HEK293 (cell line): ENCODE data around the gene TAS2R50.
"Not testable (repeated sequence)": the region's sequence is repeated elsewhere in the genome, so short reads cannot be mapped to it uniquely, and the experiment has no call there.

Experiments used
- CTCF ChIA-PET: fragments of 350-600 bp; formaldehyde crosslinking; extraction: SDS; loops from one replicate; lab custom pipeline; 2021; ENCODE audit warnings: antibody characterized with exemption; lab: Yijun Ruan, JAX
- POLR2A ChIA-PET: fragments of 300-600 bp; formaldehyde crosslinking; extraction: SDS; loops from one replicate; lab custom pipeline; 2020; ENCODE audit warnings: antibody characterized with exemption, inconsistent platforms; lab: Yijun Ruan, JAX
- H3K27ac ChIP-seq: fragments of 200-500 bp; sonication (Bioruptor generic); 2 replicates; pipeline ENCODE4 v1.5.1; 2014; ENCODE audit warnings: low read depth, low read length, control low read depth, inconsistent platforms; ENCODE audit errors: extremely low read depth
- H3K36me3 ChIP-seq, 2 experiments: fragments of 200-500 bp in 1 of 2; sonication (Bioruptor generic) in 1 of 2; 1 replicate in 1 of 2; 2 replicates in 1 of 2; pipeline ENCODE4 v1.5.1; 2014 to 2017; ENCODE audit warnings: inconsistent platforms in 2 of 2, low read length in 2 of 2; ENCODE audit not compliant: control insufficient read depth in 2 of 2, insufficient read depth in 1 of 2
- H3K4me1 ChIP-seq: fragments of 200-500 bp; sonication (Bioruptor generic); 2 replicates; pipeline ENCODE4 v1.5.1; 2014; ENCODE audit warnings: mild to moderate bottlenecking, low read length, inconsistent platforms; ENCODE audit not compliant: control insufficient read depth, insufficient read depth
- H3K4me3 ChIP-seq: 2 replicates; pipeline ENCODE4 v1.5.1; 2011; ENCODE audit warnings: low read depth, mild to moderate bottlenecking, control low read depth, low read length, moderate library complexity
- H3K9me3 ChIP-seq: fragments of 200-500 bp; sonication (Bioruptor generic); 2 replicates; pipeline ENCODE4 v1.5.1; 2014; ENCODE audit warnings: low read depth, low read length, inconsistent platforms; ENCODE audit not compliant: control insufficient read depth, insufficient read depth
- GLI2 ChIP-seq: fragments of 450-650 bp; formaldehyde crosslinking; IDR thresholded peaks from 2 replicates; pipeline ENCODE4; 2017; ENCODE audit warnings: missing biosample characterization, missing genetic modification characterization, low read depth, borderline replicate concordance
- GLIS2 ChIP-seq: fragments of 450-650 bp; formaldehyde crosslinking; IDR thresholded peaks from 2 replicates; pipeline ENCODE4 v1.5.1; 2016; ENCODE audit warnings: missing biosample characterization, missing genetic modification characterization
- MYNN ChIP-seq: fragments of 450-650 bp; formaldehyde crosslinking; IDR thresholded peaks from 2 replicates; pipeline ENCODE4 v1.5.1; 2016; ENCODE audit warnings: missing biosample characterization, missing genetic modification characterization, borderline replicate concordance
- RBAK ChIP-seq: fragments of 450-650 bp; formaldehyde crosslinking; IDR thresholded peaks from 2 replicates; pipeline ENCODE4 v1.5.1; 2016; ENCODE audit warnings: missing biosample characterization, missing genetic modification characterization
- SP3 ChIP-seq: fragments of 450-650 bp; formaldehyde crosslinking; IDR thresholded peaks from 2 replicates; pipeline ENCODE4 v1.5.1; 2016; ENCODE audit warnings: missing biosample characterization, missing genetic modification characterization
- ZFP3 ChIP-seq: fragments of 450-650 bp; formaldehyde crosslinking; IDR thresholded peaks from 2 replicates; pipeline ENCODE4 v1.5.1; 2016; ENCODE audit warnings: low read depth, missing biosample characterization, missing genetic modification characterization
- ZNF19 ChIP-seq: fragments of 450-650 bp; formaldehyde crosslinking; IDR thresholded peaks from 2 replicates; pipeline ENCODE4; 2016; ENCODE audit warnings: missing biosample characterization, missing genetic modification characterization, low read depth
- ZNF239 ChIP-seq: fragments of 450-650 bp; formaldehyde crosslinking; IDR thresholded peaks from 2 replicates; pipeline ENCODE4 v1.5.1; 2016; ENCODE audit warnings: missing biosample characterization, missing genetic modification characterization
- ZNF274 ChIP-seq, 2 experiments: fragments of 200-500 bp in 1 of 2; fragments of 450-650 bp in 1 of 2; sonication (Bioruptor generic) in 1 of 2; formaldehyde crosslinking in 1 of 2; IDR thresholded peaks; 2 replicates each; pipeline versions ENCODE4 v1.5.1 to v1.6.1; 2014 to 2016; ENCODE audit warnings: borderline replicate concordance in 1 of 2, inconsistent platforms in 1 of 2, low read length in 1 of 2, missing biosample characterization in 1 of 2, missing genetic modification characterization in 1 of 2
- ZNF394 ChIP-seq: fragments of 450-650 bp; formaldehyde crosslinking; IDR thresholded peaks from 2 replicates; pipeline ENCODE4 v1.5.1; 2016; ENCODE audit warnings: missing biosample characterization, missing genetic modification characterization, mild to moderate bottlenecking, moderate library complexity, borderline replicate concordance
- ZNF501 ChIP-seq: fragments of 450-650 bp; formaldehyde crosslinking; IDR thresholded peaks from 2 replicates; pipeline ENCODE4 v1.5.1; 2016; ENCODE audit warnings: missing biosample characterization, missing genetic modification characterization
- ZNF549 ChIP-seq: fragments of 450-650 bp; IDR thresholded peaks from 2 replicates; pipeline ENCODE4 v1.5.1; 2018; ENCODE audit warnings: missing biosample characterization, missing genetic modification characterization, mild to moderate bottlenecking, inconsistent platforms, moderate library complexity
- ZNF677 ChIP-seq: fragments of 450-650 bp; IDR thresholded peaks from 2 replicates; pipeline ENCODE4 v1.5.0; 2018; ENCODE audit warnings: missing biosample characterization, mild to moderate bottlenecking, missing genetic modification characterization, moderate library complexity
- ZNF777 ChIP-seq: fragments of 450-650 bp; formaldehyde crosslinking; IDR thresholded peaks from 2 replicates; pipeline ENCODE4 v1.5.1; 2017; ENCODE audit warnings: missing biosample characterization, missing genetic modification characterization, borderline replicate concordance
- TF ChIP-seq, protein P1 (sequence below): fragments of 450-650 bp; formaldehyde crosslinking; IDR thresholded peaks from 2 replicates; pipeline ENCODE4 v1.5.1; 2016; ENCODE audit warnings: missing biosample characterization, missing genetic modification characterization, borderline replicate concordance
- TF ChIP-seq, protein P2 (sequence below): fragments of 450-650 bp; formaldehyde crosslinking; IDR thresholded peaks from 2 replicates; pipeline ENCODE4 v1.5.1; 2016; ENCODE audit warnings: missing biosample characterization, missing genetic modification characterization

Gene TAS2R50, protein sequence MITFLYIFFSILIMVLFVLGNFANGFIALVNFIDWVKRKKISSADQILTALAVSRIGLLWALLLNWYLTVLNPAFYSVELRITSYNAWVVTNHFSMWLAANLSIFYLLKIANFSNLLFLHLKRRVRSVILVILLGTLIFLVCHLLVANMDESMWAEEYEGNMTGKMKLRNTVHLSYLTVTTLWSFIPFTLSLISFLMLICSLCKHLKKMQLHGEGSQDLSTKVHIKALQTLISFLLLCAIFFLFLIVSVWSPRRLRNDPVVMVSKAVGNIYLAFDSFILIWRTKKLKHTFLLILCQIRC

DNA sequence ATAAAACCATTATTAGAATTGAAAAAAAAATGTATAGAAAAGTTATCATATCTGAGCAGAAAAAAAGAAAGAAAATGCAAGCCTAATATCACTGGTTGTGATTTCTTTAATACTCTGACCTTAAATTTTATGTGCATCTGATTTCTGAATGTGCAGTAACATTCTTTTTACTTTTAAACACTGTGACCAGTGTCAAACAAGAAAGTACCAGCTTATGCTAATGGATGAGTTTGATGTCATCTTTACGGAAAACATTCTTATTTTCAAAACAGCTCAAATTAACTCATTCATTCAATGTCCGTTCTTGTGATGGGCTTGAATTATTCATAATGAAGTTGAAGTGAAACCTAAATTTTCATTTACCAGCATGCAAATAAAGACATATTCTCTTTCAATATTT lies at the start of gene TAS2R50:
Gene TAS2R50, minus strand, starts transcription at position 101 of the 400 bp plus-strand sequence. Its CDS starts 52 bp downstream, at position 49.
- Histone ChIP-seq H3K9me3 (no peaks in the 10 kb centered on the region), H3K4me1 (no peaks in the 10 kb centered on the region), H3K36me3 (peaks cover 0 to 2% of the 10 kb centered on the region in 2 experiments; a peak in 1 of 3 replicates), H3K27ac (no peak within 1 kb of the TSS), H3K4me3 (no peak within 1 kb of the TSS)
- TF ChIP-seq ZNF777 (tag by site-specific recombination): no peak
- no peak for TF ChIP-seq MYNN (tag by site-specific recombination)
- TF ChIP-seq ZNF501 (tag by site-specific recombination): no peak
- no peak for TF ChIP-seq ZNF677
- no peak for TF ChIP-seq ZNF19 (tag by site-specific recombination)
- TF ChIP-seq, protein P1, sequence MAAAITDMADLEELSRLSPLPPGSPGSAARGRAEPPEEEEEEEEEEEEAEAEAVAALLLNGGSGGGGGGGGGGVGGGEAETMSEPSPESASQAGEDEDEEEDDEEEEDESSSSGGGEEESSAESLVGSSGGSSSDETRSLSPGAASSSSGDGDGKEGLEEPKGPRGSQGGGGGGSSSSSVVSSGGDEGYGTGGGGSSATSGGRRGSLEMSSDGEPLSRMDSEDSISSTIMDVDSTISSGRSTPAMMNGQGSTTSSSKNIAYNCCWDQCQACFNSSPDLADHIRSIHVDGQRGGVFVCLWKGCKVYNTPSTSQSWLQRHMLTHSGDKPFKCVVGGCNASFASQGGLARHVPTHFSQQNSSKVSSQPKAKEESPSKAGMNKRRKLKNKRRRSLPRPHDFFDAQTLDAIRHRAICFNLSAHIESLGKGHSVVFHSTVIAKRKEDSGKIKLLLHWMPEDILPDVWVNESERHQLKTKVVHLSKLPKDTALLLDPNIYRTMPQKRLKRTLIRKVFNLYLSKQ: no peak
- TF ChIP-seq GLI2 (tag by site-specific recombination): no peak
- no peak for TF ChIP-seq GLIS2 (tag by site-specific recombination)
- TF ChIP-seq, protein P2, sequence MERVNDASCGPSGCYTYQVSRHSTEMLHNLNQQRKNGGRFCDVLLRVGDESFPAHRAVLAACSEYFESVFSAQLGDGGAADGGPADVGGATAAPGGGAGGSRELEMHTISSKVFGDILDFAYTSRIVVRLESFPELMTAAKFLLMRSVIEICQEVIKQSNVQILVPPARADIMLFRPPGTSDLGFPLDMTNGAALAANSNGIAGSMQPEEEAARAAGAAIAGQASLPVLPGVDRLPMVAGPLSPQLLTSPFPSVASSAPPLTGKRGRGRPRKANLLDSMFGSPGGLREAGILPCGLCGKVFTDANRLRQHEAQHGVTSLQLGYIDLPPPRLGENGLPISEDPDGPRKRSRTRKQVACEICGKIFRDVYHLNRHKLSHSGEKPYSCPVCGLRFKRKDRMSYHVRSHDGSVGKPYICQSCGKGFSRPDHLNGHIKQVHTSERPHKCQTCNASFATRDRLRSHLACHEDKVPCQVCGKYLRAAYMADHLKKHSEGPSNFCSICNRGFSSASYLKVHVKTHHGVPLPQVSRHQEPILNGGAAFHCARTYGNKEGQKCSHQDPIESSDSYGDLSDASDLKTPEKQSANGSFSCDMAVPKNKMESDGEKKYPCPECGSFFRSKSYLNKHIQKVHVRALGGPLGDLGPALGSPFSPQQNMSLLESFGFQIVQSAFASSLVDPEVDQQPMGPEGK (tag by site-specific recombination): no peak
- TF ChIP-seq ZFP3 (tag by site-specific recombination): no peak
- TF ChIP-seq ZNF549: no peak
- no peak for TF ChIP-seq ZNF394 (tag by site-specific recombination)
- TF ChIP-seq ZNF274 (IDR thresholded peaks at IDR 0.05; ENCODE audit: low read length): no peak
- no peak for TF ChIP-seq ZNF274 (tag by site-specific recombination; IDR thresholded peaks at IDR 0.05; ENCODE audit: borderline replicate concordance)
- no peak for TF ChIP-seq ZNF239 (tag by site-specific recombination)
- TF ChIP-seq RBAK (tag by site-specific recombination): no peak
- POLR2A ChIA-PET: no interaction called here
- CTCF ChIA-PET: no interaction called here

DNA sequence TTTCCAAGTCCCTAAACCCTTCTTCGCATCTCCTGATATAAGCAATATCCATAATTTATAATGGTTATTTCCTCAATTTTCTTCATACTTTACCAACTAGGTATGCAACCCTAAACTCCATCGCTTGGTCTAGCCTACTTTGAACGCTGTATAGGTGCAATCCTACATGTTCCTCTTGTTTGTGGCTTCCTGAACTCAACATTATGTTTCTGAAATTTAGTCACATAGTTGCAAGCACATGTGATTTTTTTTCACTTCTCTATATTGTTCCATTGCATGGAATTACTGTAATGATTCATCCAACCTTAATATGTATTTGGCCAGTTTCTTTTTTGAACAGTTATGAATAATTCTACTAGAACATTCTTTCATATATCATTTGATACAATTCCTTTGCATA lies 47.2 kb upstream of the TAS2R50 start:
- H3K36me3 ChIP-seq, H3K9me3 ChIP-seq, H3K4me1 ChIP-seq, POLR2A ChIA-PET, H3K4me3 ChIP-seq, CTCF ChIA-PET, H3K27ac ChIP-seq: not testable (repeated sequence)

DNA sequence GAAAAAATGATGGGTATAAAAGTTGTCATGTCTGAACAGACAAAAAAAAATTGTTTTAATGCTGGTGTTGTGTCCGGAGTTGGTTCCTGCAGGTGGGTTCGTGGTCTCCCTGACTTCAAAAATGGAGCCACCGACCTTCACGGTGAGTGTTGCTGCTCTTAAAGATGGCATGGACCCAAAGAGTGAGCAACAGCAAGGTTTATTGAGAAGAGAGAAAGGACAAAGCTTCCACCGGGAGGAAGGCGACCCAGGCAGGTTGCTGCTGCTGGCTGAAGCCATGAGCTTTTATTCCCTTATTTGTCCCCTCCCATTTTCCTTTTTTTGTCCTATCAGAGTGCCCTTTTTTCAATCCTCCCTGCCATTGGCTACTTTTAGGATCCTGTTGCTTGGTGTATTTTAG lies 44.6 kb upstream of the TAS2R50 start, which contains the start of gene TAS2R31:
Gene TAS2R31, minus strand, starts transcription at position 101 of the 400 bp plus-strand sequence. Its CDS starts 72 bp downstream, at position 29.
- POLR2A ChIA-PET: no interaction called here
- no peak within 1 kb of the TSS for H3K27ac ChIP-seq
- TF ChIP-seq SP3: no peak
- no peaks in the 10 kb centered on the region for H3K4me1 ChIP-seq
- no peak within 1 kb of the TSS for H3K4me3 ChIP-seq
- no peaks in the 10 kb centered on the region for H3K9me3 ChIP-seq
- CTCF ChIA-PET: interaction anchor here (0.6 to 0.8 kb wide), 2 partner anchors 109 to 1109 kb away, joined by 3 to 4 read pairs; no protein-coding TSS in a partner anchor
- H3K36me3 ChIP-seq: peaks cover 0 to 7% of the 10 kb centered on the region in 2 experiments; a peak in 1 of 3 replicates
